ENCODE results near the gene ENTPD3. TPM values are rescaled to one million over a fixed set of nuclear protein-coding genes. Genes with fewer than 3 reads are reported as not detected.

Gene ENTPD3
- total RNA-seq, 1 experiment from 2014 or later: 0.50 TPM

DNA sequence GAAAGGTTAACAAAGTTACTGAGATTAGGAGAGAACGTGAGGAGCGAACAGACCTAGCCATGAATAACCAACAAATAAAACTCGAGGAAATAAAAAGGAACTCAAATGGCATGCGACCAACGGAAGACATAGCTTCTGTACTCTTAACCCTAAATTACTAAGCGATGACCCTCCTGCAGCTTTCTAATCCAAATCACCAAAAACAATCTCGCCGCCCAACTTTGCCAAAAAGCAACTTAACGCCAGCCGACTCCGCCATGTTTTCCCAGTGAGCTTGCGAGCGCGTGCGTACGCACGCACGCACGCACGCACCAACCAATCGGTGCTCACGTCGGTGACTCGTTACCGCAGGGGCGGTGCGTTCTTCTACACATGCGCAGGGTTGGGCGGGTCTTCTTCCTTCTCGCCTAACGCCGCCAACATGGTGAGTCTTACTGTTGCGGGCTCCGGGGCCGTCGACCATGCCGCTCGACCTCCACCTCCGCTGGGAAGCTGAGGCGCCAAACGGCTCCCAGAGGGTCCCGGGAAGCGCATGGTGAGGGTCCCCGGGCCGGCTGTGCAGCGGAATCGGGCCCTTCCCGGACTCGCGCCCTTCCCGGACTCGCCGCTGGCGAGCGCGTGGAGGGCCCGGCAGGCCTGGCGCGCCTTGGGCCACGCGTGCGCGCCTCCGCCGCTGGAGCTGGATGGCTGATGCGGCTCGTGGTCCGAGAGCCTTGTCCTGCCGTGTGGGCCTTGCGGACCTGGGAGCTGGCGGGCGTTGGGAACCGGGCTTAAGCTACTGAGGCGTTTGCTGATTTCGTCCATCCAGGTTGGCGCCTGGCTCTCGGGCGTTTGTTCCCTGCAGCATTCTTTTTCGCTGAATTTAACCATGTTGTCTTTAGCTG lies 70.2 kb downstream of the ENTPD3 start, which contains the start of gene RPL14 (continued):
- TF ChIP-seq RELA (CRISPR knock-in tag; IDR thresholded peaks at IDR 0.05; ENCODE audit: borderline replicate concordance): peak; percentile 19; the same call in 1 of the 2 replicates
- no peak for TF ChIP-seq TP53 (CRISPR knock-in tag; IDR thresholded peaks at IDR 0.05)
- no peak for TF ChIP-seq OVOL2 (CRISPR knock-in tag; IDR thresholded peaks at IDR 0.05; ENCODE audit: borderline replicate concordance)
- TF ChIP-seq NFATC4 (CRISPR knock-in tag; IDR thresholded peaks at IDR 0.05): 0 out of 2 replicates have a peak, but pooled peaks have one; percentile 54
- no peak for TF ChIP-seq GTF2I (CRISPR knock-in tag; conservative IDR thresholded peaks at IDR 0.05)
- TF ChIP-seq, protein P1, sequence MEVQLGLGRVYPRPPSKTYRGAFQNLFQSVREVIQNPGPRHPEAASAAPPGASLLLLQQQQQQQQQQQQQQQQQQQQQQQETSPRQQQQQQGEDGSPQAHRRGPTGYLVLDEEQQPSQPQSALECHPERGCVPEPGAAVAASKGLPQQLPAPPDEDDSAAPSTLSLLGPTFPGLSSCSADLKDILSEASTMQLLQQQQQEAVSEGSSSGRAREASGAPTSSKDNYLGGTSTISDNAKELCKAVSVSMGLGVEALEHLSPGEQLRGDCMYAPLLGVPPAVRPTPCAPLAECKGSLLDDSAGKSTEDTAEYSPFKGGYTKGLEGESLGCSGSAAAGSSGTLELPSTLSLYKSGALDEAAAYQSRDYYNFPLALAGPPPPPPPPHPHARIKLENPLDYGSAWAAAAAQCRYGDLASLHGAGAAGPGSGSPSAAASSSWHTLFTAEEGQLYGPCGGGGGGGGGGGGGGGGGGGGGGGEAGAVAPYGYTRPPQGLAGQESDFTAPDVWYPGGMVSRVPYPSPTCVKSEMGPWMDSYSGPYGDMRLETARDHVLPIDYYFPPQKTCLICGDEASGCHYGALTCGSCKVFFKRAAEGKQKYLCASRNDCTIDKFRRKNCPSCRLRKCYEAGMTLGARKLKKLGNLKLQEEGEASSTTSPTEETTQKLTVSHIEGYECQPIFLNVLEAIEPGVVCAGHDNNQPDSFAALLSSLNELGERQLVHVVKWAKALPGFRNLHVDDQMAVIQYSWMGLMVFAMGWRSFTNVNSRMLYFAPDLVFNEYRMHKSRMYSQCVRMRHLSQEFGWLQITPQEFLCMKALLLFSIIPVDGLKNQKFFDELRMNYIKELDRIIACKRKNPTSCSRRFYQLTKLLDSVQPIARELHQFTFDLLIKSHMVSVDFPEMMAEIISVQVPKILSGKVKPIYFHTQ (CRISPR knock-in tag; IDR thresholded peaks at IDR 0.05): no peak
- TF ChIP-seq KAT7 (CRISPR knock-in tag; IDR thresholded peaks at IDR 0.05; ENCODE audit: borderline replicate concordance): peak; percentile 96
- TF ChIP-seq, protein P2, sequence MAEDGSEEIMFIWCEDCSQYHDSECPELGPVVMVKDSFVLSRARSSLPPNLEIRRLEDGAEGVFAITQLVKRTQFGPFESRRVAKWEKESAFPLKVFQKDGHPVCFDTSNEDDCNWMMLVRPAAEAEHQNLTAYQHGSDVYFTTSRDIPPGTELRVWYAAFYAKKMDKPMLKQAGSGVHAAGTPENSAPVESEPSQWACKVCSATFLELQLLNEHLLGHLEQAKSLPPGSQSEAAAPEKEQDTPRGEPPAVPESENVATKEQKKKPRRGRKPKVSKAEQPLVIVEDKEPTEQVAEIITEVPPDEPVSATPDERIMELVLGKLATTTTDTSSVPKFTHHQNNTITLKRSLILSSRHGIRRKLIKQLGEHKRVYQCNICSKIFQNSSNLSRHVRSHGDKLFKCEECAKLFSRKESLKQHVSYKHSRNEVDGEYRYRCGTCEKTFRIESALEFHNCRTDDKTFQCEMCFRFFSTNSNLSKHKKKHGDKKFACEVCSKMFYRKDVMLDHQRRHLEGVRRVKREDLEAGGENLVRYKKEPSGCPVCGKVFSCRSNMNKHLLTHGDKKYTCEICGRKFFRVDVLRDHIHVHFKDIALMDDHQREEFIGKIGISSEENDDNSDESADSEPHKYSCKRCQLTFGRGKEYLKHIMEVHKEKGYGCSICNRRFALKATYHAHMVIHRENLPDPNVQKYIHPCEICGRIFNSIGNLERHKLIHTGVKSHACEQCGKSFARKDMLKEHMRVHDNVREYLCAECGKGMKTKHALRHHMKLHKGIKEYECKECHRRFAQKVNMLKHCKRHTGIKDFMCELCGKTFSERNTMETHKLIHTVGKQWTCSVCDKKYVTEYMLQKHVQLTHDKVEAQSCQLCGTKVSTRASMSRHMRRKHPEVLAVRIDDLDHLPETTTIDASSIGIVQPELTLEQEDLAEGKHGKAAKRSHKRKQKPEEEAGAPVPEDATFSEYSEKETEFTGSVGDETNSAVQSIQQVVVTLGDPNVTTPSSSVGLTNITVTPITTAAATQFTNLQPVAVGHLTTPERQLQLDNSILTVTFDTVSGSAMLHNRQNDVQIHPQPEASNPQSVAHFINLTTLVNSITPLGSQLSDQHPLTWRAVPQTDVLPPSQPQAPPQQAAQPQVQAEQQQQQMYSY (CRISPR knock-in tag; IDR thresholded peaks at IDR 0.05): no peak
- TF ChIP-seq, protein P3, sequence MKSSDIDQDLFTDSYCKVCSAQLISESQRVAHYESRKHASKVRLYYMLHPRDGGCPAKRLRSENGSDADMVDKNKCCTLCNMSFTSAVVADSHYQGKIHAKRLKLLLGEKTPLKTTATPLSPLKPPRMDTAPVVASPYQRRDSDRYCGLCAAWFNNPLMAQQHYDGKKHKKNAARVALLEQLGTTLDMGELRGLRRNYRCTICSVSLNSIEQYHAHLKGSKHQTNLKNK (CRISPR knock-in tag; IDR thresholded peaks at IDR 0.05): no peak
- 0 out of 2 replicates have a peak, but pooled peaks have one; percentile 43 for TF ChIP-seq NFE2L1 (CRISPR knock-in tag; IDR thresholded peaks at IDR 0.05)
- TF ChIP-seq, protein P4, sequence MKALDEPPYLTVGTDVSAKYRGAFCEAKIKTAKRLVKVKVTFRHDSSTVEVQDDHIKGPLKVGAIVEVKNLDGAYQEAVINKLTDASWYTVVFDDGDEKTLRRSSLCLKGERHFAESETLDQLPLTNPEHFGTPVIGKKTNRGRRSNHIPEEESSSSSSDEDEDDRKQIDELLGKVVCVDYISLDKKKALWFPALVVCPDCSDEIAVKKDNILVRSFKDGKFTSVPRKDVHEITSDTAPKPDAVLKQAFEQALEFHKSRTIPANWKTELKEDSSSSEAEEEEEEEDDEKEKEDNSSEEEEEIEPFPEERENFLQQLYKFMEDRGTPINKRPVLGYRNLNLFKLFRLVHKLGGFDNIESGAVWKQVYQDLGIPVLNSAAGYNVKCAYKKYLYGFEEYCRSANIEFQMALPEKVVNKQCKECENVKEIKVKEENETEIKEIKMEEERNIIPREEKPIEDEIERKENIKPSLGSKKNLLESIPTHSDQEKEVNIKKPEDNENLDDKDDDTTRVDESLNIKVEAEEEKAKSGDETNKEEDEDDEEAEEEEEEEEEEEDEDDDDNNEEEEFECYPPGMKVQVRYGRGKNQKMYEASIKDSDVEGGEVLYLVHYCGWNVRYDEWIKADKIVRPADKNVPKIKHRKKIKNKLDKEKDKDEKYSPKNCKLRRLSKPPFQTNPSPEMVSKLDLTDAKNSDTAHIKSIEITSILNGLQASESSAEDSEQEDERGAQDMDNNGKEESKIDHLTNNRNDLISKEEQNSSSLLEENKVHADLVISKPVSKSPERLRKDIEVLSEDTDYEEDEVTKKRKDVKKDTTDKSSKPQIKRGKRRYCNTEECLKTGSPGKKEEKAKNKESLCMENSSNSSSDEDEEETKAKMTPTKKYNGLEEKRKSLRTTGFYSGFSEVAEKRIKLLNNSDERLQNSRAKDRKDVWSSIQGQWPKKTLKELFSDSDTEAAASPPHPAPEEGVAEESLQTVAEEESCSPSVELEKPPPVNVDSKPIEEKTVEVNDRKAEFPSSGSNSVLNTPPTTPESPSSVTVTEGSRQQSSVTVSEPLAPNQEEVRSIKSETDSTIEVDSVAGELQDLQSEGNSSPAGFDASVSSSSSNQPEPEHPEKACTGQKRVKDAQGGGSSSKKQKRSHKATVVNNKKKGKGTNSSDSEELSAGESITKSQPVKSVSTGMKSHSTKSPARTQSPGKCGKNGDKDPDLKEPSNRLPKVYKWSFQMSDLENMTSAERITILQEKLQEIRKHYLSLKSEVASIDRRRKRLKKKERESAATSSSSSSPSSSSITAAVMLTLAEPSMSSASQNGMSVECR (CRISPR knock-in tag; IDR thresholded peaks at IDR 0.05; ENCODE audit: borderline replicate concordance): 0 out of 2 replicates have a peak, but pooled peaks have one; percentile 57
- TF ChIP-seq HMGA2 (CRISPR knock-in tag; IDR thresholded peaks at IDR 0.05): 0 out of 2 replicates have a peak, but pooled peaks have one; percentile 10
- TF ChIP-seq, protein P5, sequence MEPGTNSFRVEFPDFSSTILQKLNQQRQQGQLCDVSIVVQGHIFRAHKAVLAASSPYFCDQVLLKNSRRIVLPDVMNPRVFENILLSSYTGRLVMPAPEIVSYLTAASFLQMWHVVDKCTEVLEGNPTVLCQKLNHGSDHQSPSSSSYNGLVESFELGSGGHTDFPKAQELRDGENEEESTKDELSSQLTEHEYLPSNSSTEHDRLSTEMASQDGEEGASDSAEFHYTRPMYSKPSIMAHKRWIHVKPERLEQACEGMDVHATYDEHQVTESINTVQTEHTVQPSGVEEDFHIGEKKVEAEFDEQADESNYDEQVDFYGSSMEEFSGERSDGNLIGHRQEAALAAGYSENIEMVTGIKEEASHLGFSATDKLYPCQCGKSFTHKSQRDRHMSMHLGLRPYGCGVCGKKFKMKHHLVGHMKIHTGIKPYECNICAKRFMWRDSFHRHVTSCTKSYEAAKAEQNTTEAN (CRISPR knock-in tag; IDR thresholded peaks at IDR 0.05): no peak
- no peak for TF ChIP-seq CREB1 (CRISPR knock-in tag; IDR thresholded peaks at IDR 0.05)
- TF ChIP-seq, protein P6, sequence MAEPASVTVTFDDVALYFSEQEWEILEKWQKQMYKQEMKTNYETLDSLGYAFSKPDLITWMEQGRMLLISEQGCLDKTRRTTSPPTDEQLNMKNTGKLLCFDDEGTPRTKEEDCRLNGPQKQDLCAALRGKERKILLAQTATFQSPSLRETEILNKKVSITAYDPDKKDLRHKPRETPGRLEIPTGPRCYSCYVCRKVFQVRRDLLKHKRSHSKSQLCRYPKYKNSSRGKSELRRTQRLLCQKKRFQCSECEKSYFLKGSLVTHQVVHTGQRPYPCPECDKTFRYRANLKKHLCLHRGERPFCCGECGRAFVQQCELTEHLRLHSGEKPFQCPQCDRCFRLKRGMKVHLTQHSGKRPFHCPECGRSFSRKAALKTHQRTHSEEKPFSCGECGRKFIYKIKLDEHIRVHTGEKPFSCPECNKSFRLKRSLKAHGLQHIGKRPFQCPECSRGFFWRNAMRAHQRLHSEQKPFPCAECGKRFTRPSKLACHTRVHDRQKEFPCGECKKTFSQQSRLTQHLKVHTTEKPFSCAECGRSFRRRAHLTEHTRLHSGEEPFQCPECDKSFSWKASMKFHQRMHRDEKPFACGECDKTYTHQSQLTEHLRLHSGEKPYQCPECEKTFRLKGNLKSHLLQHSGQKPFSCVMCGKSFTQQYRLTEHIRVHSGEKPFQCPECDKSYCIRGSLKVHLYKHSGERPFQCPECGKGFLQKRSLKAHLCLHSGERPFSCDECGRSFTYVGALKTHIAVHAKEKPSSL (CRISPR knock-in tag; conservative IDR thresholded peaks at IDR 0.05): no peak
- TF ChIP-seq, protein P7, sequence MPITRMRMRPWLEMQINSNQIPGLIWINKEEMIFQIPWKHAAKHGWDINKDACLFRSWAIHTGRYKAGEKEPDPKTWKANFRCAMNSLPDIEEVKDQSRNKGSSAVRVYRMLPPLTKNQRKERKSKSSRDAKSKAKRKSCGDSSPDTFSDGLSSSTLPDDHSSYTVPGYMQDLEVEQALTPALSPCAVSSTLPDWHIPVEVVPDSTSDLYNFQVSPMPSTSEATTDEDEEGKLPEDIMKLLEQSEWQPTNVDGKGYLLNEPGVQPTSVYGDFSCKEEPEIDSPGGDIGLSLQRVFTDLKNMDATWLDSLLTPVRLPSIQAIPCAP (CRISPR knock-in tag; IDR thresholded peaks at IDR 0.05): no peak
- TF ChIP-seq JUN (CRISPR knock-in tag; IDR thresholded peaks at IDR 0.05): peak; percentile 57; the same call in 1 of the 2 replicates
- no peak for TF ChIP-seq PRRX2 (CRISPR knock-in tag; IDR thresholded peaks at IDR 0.05)
- no peak for TF ChIP-seq SOX15 (CRISPR knock-in tag; IDR thresholded peaks at IDR 0.05)
- peak; percentile 94; the same call in 1 of the 2 replicates for TF ChIP-seq FOXP1 (CRISPR knock-in tag; IDR thresholded peaks at IDR 0.05; ENCODE audit: borderline replicate concordance)

Measured in WTC11 (cell line).